Measurements from ENCODE around the gene SS18L1. TPM values are rescaled to one million over a fixed set of nuclear protein-coding genes. Genes with fewer than 3 reads are reported as not detected.

SS18L1 gene
- polyA plus RNA-seq, 1 of the 3 experiments (the other 2 are of a cell fraction), result 10.7 TPM

GRCh38 chr20:62214067-62214466 is 70.5 kb downstream of the SS18L1 start (continued):
- TF ChIP-seq REST (IDR thresholded peaks at IDR 0.05; ENCODE audit: low read depth, low read length), result no peak
- TF ChIP-seq YY1 (IDR thresholded peaks at IDR 0.05; ENCODE audit: low read depth), result no peak

- Histone ChIP-seq H3K9me2 (no peaks in the 10 kb centered on the region), H3K27me3 (ENCODE audit: insufficient read depth) (peaks cover 20% of the 10 kb centered on the region; the same call in 1 of the 2 replicates), H3F3A (replicated peaks; ENCODE audit: insufficient read depth) (no peaks in the 10 kb centered on the region), H3K9me3 (no peaks in the 10 kb centered on the region), H3K9ac (no peak overlapping the region), H2AFZ (ENCODE audit: low read depth) (no peak overlapping the region), H3K4me1 (ENCODE audit: control insufficient read depth in 1 of 2, insufficient read depth in 2 of 2, low read depth in 1 of 2, low read length in 1 of 2) (peaks cover 0 to 13% of the 10 kb centered on the region in 2 experiments; a peak in 1 of 4 replicates), H3K36me3 (replicated peaks in 1 of 2; ENCODE audit: control insufficient read depth in 1 of 2, insufficient read depth in 2 of 2, low read length in 1 of 2) (no peaks in the 10 kb centered on the region), H3K79me2 (ENCODE audit: insufficient read depth) (no peaks in the 10 kb centered on the region), H3K4me2 (no peak overlapping the region), H3K27ac (ENCODE audit: low read depth in 2 of 2, low read length in 1 of 2) (no peak overlapping the region), H4K20me1 (ENCODE audit: insufficient read depth) (no peaks in the 10 kb centered on the region), H3K4me3 (ENCODE audit: low read depth in 2 of 2, low read length in 1 of 2) (no peak overlapping the region)
- TF ChIP-seq GATA2 (CRISPR knock-in tag; IDR thresholded peaks at IDR 0.05), result no peak
- no peak for TF ChIP-seq CTCF (IDR thresholded peaks at IDR 0.05)
- TF ChIP-seq SMC3 (IDR thresholded peaks at IDR 0.05; ENCODE audit: low read depth, low read length), result no peak
- TF ChIP-seq POLR2AphosphoS5 (IDR thresholded peaks at IDR 0.05; ENCODE audit: low read depth, low read length), result no peak
- TF ChIP-seq NFIC (IDR thresholded peaks at IDR 0.05; ENCODE audit: borderline replicate concordance), result no peak
- no peak for TF ChIP-seq IRF3 (IDR thresholded peaks at IDR 0.05; ENCODE audit: low read depth, low read length)
- TF ChIP-seq RAD21 (IDR thresholded peaks at IDR 0.05; ENCODE audit: low read length), result no peak
- TF ChIP-seq RFX5 (IDR thresholded peaks at IDR 0.05; ENCODE audit: low read length), result no peak
- TF ChIP-seq USF2 (IDR thresholded peaks at IDR 0.05; ENCODE audit: borderline replicate concordance, low read depth, low read length), result no peak
- TF ChIP-seq MEF2A (IDR thresholded peaks at IDR 0.05; ENCODE audit: borderline replicate concordance, low read depth), result no peak
- TF ChIP-seq RCOR1 (IDR thresholded peaks at IDR 0.05; ENCODE audit: low read length), result no peak
- TF ChIP-seq ELF1 (IDR thresholded peaks at IDR 0.05), result no peak
- TF ChIP-seq CHD2 (IDR thresholded peaks at IDR 0.05; ENCODE audit: low read length, partially characterized antibody), result no peak
- ChIA-PET CTCF (no interaction called here), POLR2A (no interaction called here)
- no peak for DNase-seq
- WGBS (ENCODE audit: low lambda C conversion rate), result 63% methylated on average over 13 of the region's 29 CpGs
Observed at GRCh38 chr20:62215020-62215990, 71.7 kb downstream of the SS18L1 start.

All from SK-N-SH (cell line).